Measurements from ENCODE around the gene MTUS2. TPM values are rescaled to one million over a fixed set of nuclear protein-coding genes. Genes with fewer than 3 reads are reported as not detected.

Gene MTUS2
- total RNA-seq, 1 donor, result 0.36 TPM

DNA sequence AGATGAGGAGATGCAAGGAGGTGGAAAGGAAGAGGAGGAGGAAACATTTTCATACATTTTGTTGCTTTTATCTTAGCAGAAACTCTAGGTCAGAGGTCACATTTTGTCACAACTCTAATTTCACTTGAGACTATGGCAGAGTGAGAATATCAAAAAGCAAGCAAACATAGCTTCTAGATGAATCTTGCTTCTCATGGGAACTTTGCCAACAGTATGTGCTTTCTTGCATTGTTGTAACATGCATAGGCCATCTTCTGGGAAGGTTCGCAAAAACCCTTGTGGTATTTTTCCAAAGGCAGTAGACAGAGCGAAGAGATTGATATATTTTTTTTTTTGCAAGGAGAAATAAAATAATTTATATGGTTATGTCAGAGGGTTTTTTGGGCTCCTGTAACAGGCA, 291.3 kb downstream of the MTUS2 start:
- Histone ChIP-seq H3K27me3 (ENCODE audit: insufficient read depth, low read length) (no peaks in the 10 kb centered on the region), H3K4me2 (ENCODE audit: insufficient read depth, low read length) (no peak overlapping the region), H3K4me3 (ENCODE audit: insufficient read depth, low read length) (no peak overlapping the region), H3K79me2 (ENCODE audit: insufficient read depth, low read length) (no peaks in the 10 kb centered on the region), H3K27ac (ENCODE audit: low read depth, low read length) (no peak overlapping the region), H3K9me3 (ENCODE audit: low read depth, low read length) (no peaks in the 10 kb centered on the region), H4K20me1 (ENCODE audit: insufficient read depth, low read length) (no peaks in the 10 kb centered on the region), H3K36me3 (ENCODE audit: insufficient read depth, low read length) (no peaks in the 10 kb centered on the region), H3K4me1 (ENCODE audit: insufficient read depth, low read length) (no peaks in the 10 kb centered on the region), H2AFZ (ENCODE audit: low read length) (no peak overlapping the region)
- DNase-seq (ENCODE audit: insufficient read length, low spot score, missing footprints), result no peak
- TF ChIP-seq, protein P1, sequence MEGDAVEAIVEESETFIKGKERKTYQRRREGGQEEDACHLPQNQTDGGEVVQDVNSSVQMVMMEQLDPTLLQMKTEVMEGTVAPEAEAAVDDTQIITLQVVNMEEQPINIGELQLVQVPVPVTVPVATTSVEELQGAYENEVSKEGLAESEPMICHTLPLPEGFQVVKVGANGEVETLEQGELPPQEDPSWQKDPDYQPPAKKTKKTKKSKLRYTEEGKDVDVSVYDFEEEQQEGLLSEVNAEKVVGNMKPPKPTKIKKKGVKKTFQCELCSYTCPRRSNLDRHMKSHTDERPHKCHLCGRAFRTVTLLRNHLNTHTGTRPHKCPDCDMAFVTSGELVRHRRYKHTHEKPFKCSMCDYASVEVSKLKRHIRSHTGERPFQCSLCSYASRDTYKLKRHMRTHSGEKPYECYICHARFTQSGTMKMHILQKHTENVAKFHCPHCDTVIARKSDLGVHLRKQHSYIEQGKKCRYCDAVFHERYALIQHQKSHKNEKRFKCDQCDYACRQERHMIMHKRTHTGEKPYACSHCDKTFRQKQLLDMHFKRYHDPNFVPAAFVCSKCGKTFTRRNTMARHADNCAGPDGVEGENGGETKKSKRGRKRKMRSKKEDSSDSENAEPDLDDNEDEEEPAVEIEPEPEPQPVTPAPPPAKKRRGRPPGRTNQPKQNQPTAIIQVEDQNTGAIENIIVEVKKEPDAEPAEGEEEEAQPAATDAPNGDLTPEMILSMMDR (IDR thresholded peaks at IDR 0.05; ENCODE audit: extremely low read depth, low read depth, low read length), result no peak

DNA sequence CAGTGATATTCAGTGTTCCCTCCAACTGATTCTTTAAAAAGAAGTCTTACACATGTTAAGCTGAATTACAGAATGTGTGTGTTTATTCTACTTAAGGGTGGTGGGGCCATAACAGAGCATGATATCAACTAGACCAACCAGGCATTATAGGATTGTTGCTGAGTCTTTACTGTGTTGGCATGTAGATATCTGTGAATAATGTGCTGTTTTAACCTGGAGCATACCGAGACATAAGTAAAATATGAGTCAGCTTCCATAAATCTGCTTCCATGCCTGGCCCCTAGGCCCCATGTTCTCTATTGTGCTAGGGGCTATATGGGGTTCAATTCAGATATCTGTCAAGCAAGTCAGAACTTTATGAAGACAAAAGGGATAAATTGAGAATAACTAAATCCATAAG, 295.7 kb downstream of the MTUS2 start:
- no peaks in the 10 kb centered on the region for H3K27me3 ChIP-seq (ENCODE audit: insufficient read depth, low read length)
- TF ChIP-seq, protein P1 (IDR thresholded peaks at IDR 0.05; ENCODE audit: extremely low read depth, low read depth, low read length), result no peak
- H3K4me2 ChIP-seq (ENCODE audit: insufficient read depth, low read length), result no peak overlapping the region

DNA sequence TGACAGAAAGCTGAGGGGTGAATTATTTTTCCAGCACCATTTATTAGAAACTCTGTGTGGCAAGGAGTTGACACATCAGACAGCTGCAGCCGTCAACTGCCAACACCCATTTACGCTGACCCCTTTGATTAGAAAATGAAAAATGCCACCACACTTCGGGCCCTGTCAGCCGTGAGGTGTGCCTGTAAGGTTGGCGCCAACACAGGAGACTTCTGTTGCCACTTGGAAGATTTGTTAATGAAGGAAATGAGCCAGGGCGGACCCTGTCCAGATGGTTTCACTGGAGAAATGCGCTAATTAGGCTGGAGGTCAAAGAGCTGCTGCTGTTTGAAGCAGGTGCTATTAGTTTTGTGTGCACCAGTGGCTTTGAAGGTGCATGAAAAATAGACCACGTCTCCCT, 297.5 kb downstream of the MTUS2 start:
- Histone ChIP-seq H3K4me3 (ENCODE audit: insufficient read depth, low read length) (no peak overlapping the region), H4K20me1 (ENCODE audit: insufficient read depth, low read length) (no peaks in the 10 kb centered on the region), H3K36me3 (ENCODE audit: insufficient read depth, low read length) (no peaks in the 10 kb centered on the region), H3K79me2 (ENCODE audit: insufficient read depth, low read length) (no peaks in the 10 kb centered on the region), H3K9me3 (ENCODE audit: low read depth, low read length) (peaks cover 2% of the 10 kb centered on the region), H3K4me2 (ENCODE audit: insufficient read depth, low read length) (no peak overlapping the region), H3K4me1 (ENCODE audit: insufficient read depth, low read length) (no peaks in the 10 kb centered on the region), H3K27me3 (ENCODE audit: insufficient read depth, low read length) (no peaks in the 10 kb centered on the region), H3K27ac (ENCODE audit: low read depth, low read length) (no peak overlapping the region), H2AFZ (ENCODE audit: low read length) (no peak overlapping the region)
- TF ChIP-seq, protein P1 (IDR thresholded peaks at IDR 0.05; ENCODE audit: extremely low read depth, low read depth, low read length), result no peak
- DNase-seq (ENCODE audit: insufficient read length, low spot score, missing footprints), result no peak

More for the DNA sequence above, 295.7 kb downstream of the MTUS2 start:
- Histone ChIP-seq H3K4me1 (ENCODE audit: insufficient read depth, low read length) (no peaks in the 10 kb centered on the region), H2AFZ (ENCODE audit: low read length) (no peak overlapping the region), H3K4me3 (ENCODE audit: insufficient read depth, low read length) (no peak overlapping the region), H4K20me1 (ENCODE audit: insufficient read depth, low read length) (no peaks in the 10 kb centered on the region), H3K27ac (ENCODE audit: low read depth, low read length) (no peak overlapping the region), H3K9me3 (ENCODE audit: low read depth, low read length) (peaks cover 2% of the 10 kb centered on the region), H3K36me3 (ENCODE audit: insufficient read depth, low read length) (no peaks in the 10 kb centered on the region), H3K79me2 (ENCODE audit: insufficient read depth, low read length) (no peaks in the 10 kb centered on the region)
- no peak for DNase-seq (ENCODE audit: insufficient read length, low spot score, missing footprints)

DNA sequence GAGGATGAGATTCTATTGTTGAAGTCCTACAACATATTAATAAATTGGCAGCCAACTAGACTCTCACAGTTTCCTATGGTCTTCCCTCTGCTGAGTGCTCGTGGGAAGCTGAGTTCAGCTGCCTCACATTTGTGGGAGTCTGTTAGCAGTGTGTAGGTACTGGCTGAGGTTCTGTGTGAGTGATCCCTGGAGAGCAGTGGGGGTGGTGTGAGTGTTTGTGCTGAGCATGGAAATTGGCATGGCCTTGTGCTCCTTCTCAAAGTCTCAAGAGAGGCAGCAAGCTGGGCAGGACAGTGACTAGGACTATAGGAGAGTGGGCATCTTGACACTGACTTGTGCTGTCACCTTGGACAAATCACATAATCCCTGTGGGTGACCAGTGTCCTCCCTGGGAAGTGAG, 298.3 kb downstream of the MTUS2 start:
- H3K4me3 ChIP-seq (ENCODE audit: insufficient read depth, low read length), result no peak overlapping the region
- no peaks in the 10 kb centered on the region for H3K36me3 ChIP-seq (ENCODE audit: insufficient read depth, low read length)
- no peaks in the 10 kb centered on the region for H3K4me1 ChIP-seq (ENCODE audit: insufficient read depth, low read length)
- H3K4me2 ChIP-seq (ENCODE audit: insufficient read depth, low read length), result no peak overlapping the region
- H2AFZ ChIP-seq (ENCODE audit: low read length), result no peak overlapping the region
- no peak overlapping the region for H3K27ac ChIP-seq (ENCODE audit: low read depth, low read length)
- no peaks in the 10 kb centered on the region for H3K27me3 ChIP-seq (ENCODE audit: insufficient read depth, low read length)
- DNase-seq (ENCODE audit: insufficient read length, low spot score, missing footprints), result no peak
- no peaks in the 10 kb centered on the region for H4K20me1 ChIP-seq (ENCODE audit: insufficient read depth, low read length)
- peaks cover 2% of the 10 kb centered on the region for H3K9me3 ChIP-seq (ENCODE audit: low read depth, low read length)
- H3K79me2 ChIP-seq (ENCODE audit: insufficient read depth, low read length), result no peaks in the 10 kb centered on the region
- TF ChIP-seq, protein P1 (IDR thresholded peaks at IDR 0.05; ENCODE audit: extremely low read depth, low read depth, low read length), result no peak

Data from osteoblast (primary cell).